GM12878 (cell line): Measurements from ENCODE around the gene RUNDC1.

ENCODE experiments used
- ETV6 ChIP-seq, 2 experiments: fragments of 450-650 bp in 1 of 2; IDR thresholded peaks in 1 of 2; conservative IDR thresholded peaks in 1 of 2; 2 replicates each; pipeline ENCODE4 v1.6.1; 2014; ENCODE audit warnings: antibody characterized with exemption in 1 of 2, borderline replicate concordance in 1 of 2, low read depth in 1 of 2, mild to moderate bottlenecking in 1 of 2, moderate library complexity in 1 of 2
- PBX3 ChIP-seq: IDR thresholded peaks from 2 replicates; pipeline ENCODE4 v1.6.1; 2011; ENCODE audit warnings: mild to moderate bottlenecking, low read depth, low read length, moderate library complexity; ENCODE audit not compliant: insufficient replicate concordance
- RUNX3 ChIP-seq: IDR thresholded peaks from 2 replicates; pipeline ENCODE4 v1.6.1; 2012; ENCODE audit warnings: low read length, inconsistent platforms

GRCh38 chr17:43026595-43026994 is 46.2 kb downstream of the RUNDC1 start:
- TF ChIP-seq RUNX3: no peak
- TF ChIP-seq PBX3: no peak
- TF ChIP-seq ETV6 (conservative IDR thresholded peaks at IDR 0.05 in 1 of 2, IDR thresholded peaks at IDR 0.05 in 1 of 2; ENCODE audit: borderline replicate concordance in 1 of 2, low read depth in 1 of 2): no peak
